Panc1 (cell line): ENCODE data around the gene WASF2. TPM values are rescaled to one million over a fixed set of nuclear protein-coding genes. Genes with fewer than 3 reads are reported as not detected.

Experiments used
- ATAC-seq: fragments of 200-7000 bp; cut with Tn5 transposase; 2 replicates; pipeline ENCODE4 v1.9.1; 2020; ENCODE audit warnings: mild to moderate bottlenecking, moderate library complexity
- BruUV-seq: library from RNA; stranded (reverse); fragments of 400-500 nt; replicated peaks from 2 replicates; lab custom pipeline; 2021; lab: Mats Ljungman, UMichigan
- CTCF ChIA-PET: fragments of 300-600 bp; sonication (Branson Sonifier 250); formaldehyde crosslinking; loops from one replicate; lab custom pipeline; 2022; ENCODE audit warnings: antibody characterized with exemption; lab: Charles Lee
- POLR2A ChIA-PET: fragments of 300-600 bp; sonication (Branson Sonifier 250); formaldehyde crosslinking; loops from one replicate; lab custom pipeline; 2022; ENCODE audit warnings: antibody characterized with exemption; lab: Charles Lee
- DNase-seq: peaks from one replicate; pipeline ENCODE4 v3.0.0-alpha.2; 2010; ENCODE audit warnings: low read depth, low spot score
- H3K27ac ChIP-seq: 2 replicates; pipeline ENCODE4 v1.5.1; 2011; ENCODE audit warnings: mild to moderate bottlenecking, low read length, inconsistent platforms
- H3K27me3 ChIP-seq: fragments of 200-500 bp; sonication (Bioruptor generic); 2 replicates; pipeline ENCODE4 v1.6.0; 2014; ENCODE audit warnings: low read length, inconsistent platforms; ENCODE audit not compliant: control insufficient read depth, insufficient read depth
- H3K36me3 ChIP-seq: fragments of 200-500 bp; sonication (Bioruptor generic); 2 replicates; pipeline ENCODE4 v1.5.1; 2014; ENCODE audit warnings: inconsistent platforms, mild to moderate bottlenecking, low read length, moderate library complexity; ENCODE audit not compliant: control insufficient read depth, insufficient read depth
- H3K4me1 ChIP-seq: 2 replicates; pipeline ENCODE4 v1.5.1; 2011; ENCODE audit warnings: inconsistent platforms, mild to moderate bottlenecking, low read length, moderate library complexity; ENCODE audit not compliant: control insufficient read depth, insufficient read depth
- H3K4me3 ChIP-seq, 2 experiments: 2 replicates each; pipeline ENCODE4 v1.5.1; 2011 to 2012; ENCODE audit warnings: low read depth in 2 of 2, low read length in 2 of 2, mild to moderate bottlenecking in 2 of 2, inconsistent platforms in 1 of 2, moderate library complexity in 1 of 2
- H3K9me3 ChIP-seq: fragments of 200-500 bp; sonication (Bioruptor generic); 2 replicates; pipeline ENCODE4 v1.5.1; 2014; ENCODE audit warnings: low read depth, mild to moderate bottlenecking, inconsistent platforms, low read length, moderate library complexity; ENCODE audit not compliant: control insufficient read depth, insufficient read depth
- CTCF ChIP-seq: fragments of 450-650 bp; IDR thresholded peaks from 2 replicates; pipeline ENCODE4 v1.5.1; 2017; ENCODE audit warnings: mild to moderate bottlenecking
- POLR2AphosphoS5 ChIP-seq: IDR thresholded peaks from 2 replicates; pipeline ENCODE4 v1.6.1; 2012; ENCODE audit warnings: mild to moderate bottlenecking, low read depth, low read length, moderate library complexity
- REST ChIP-seq, 2 experiments: IDR thresholded peaks; 2 replicates each; pipeline ENCODE4 v1.6.1; 2011 to 2012; ENCODE audit warnings: low read depth in 2 of 2, control low read depth in 1 of 2, low read length in 1 of 2, mild to moderate bottlenecking in 1 of 2, moderate library complexity in 1 of 2; ENCODE audit not compliant: insufficient read depth in 1 of 2
- SIN3A ChIP-seq: IDR thresholded peaks from 2 replicates; pipeline ENCODE4 v1.6.1; 2012; ENCODE audit warnings: low read depth, mild to moderate bottlenecking, low read length, moderate library complexity, borderline replicate concordance; ENCODE audit not compliant: insufficient read depth
- TCF7L2 ChIP-seq: IDR thresholded peaks from 2 replicates; pipeline ENCODE4 v1.6.1; 2011; ENCODE audit warnings: mild to moderate bottlenecking, low read depth, low read length, inconsistent platforms
- in situ Hi-C: cut with HindIII; loops from 2 replicates; pipeline ENCODE4 v1.10.0; 2016; ENCODE audit warnings: low sequenced_read_pairs, low pct_unique_long_range_greater_than_20kb
- intact Hi-C: fragments of 100-400 bp; cut with micrococcal nuclease; formaldehyde crosslinking; loops from one replicate; pipeline ENCODE4 v1.10.0; 2022; ENCODE audit not compliant: unreplicated experiment
- total RNA-seq: library from RNA; stranded (reverse); gene quantifications from one replicate; pipeline ENCODE4 v1.2.1, GENCODE V29; 2021; ENCODE audit not compliant: unreplicated experiment

WASF2 gene
- total RNA-seq, 1 experiment from 2014 or later = 121 TPM

GRCh38 chr1:27506703-27507102 is 16.7 kb upstream of the WASF2 start:
- TF ChIP-seq TCF7L2 = no peak
- no peak for TF ChIP-seq POLR2AphosphoS5
- TF ChIP-seq SIN3A = no peak
- TF ChIP-seq CTCF = no peak
- TF ChIP-seq REST (IDR thresholded peaks at IDR 0.05; ENCODE audit: insufficient read depth in 1 of 2, low read depth in 2 of 2, low read length in 1 of 2) = no peak
- H3K4me3 ChIP-seq = no peak overlapping the region
- no peaks in the 10 kb centered on the region for H3K27me3 ChIP-seq
- in situ Hi-C loops (no loop called here), intact Hi-C loops (no loop called here)
- H3K36me3 ChIP-seq = no peaks in the 10 kb centered on the region
- POLR2A ChIA-PET = no interaction called here
- no TSS peak for BruUV-seq
- ATAC-seq (no peak), DNase-seq (no peak)
- no peaks in the 10 kb centered on the region for H3K9me3 ChIP-seq
- CTCF ChIA-PET = interaction anchor here (0.6 kb wide), 1 partner anchor 98 kb away, joined by 4 read pairs; the partner anchor contains the start of gene AHDC1
- no peak overlapping the region for H3K27ac ChIP-seq
- H3K4me1 ChIP-seq = peaks cover 13% of the 10 kb centered on the region

GRCh38 chr1:27505420-27505680 is 15.4 kb upstream of the WASF2 start:
- in situ Hi-C loops (no loop called here), intact Hi-C loops (no loop called here)
- Histone ChIP-seq H3K36me3 (no peaks in the 10 kb centered on the region), H3K27me3 (no peaks in the 10 kb centered on the region), H3K4me3 (no peak overlapping the region), H3K9me3 (no peaks in the 10 kb centered on the region), H3K4me1 (peaks cover 13% of the 10 kb centered on the region), H3K27ac (peak overlapping the region; percentile 60)
- DNase-seq = no peak
- TF ChIP-seq TCF7L2 = no peak
- no peak for TF ChIP-seq POLR2AphosphoS5
- TF ChIP-seq SIN3A = no peak
- TF ChIP-seq CTCF = no peak
- no peak for TF ChIP-seq REST (IDR thresholded peaks at IDR 0.05; ENCODE audit: insufficient read depth in 1 of 2, low read depth in 2 of 2, low read length in 1 of 2)
- POLR2A ChIA-PET = no interaction called here
- CTCF ChIA-PET = no interaction called here
- ATAC-seq = 0 out of 2 replicates have a peak, but pooled peaks have one; percentile 5
- no TSS peak for BruUV-seq
